GM13976 (cell line): Measurements from ENCODE around the gene SREBF2.

Source experiments
- DNase-seq: peaks from one replicate; pipeline ENCODE4 v3.0.0; 2012; ENCODE audit warnings: low spot score
- CTCF ChIP-seq: IDR thresholded peaks from 2 replicates; pipeline ENCODE4 v1.5.1; 2012; ENCODE audit warnings: borderline replicate concordance, mild to moderate bottlenecking; ENCODE audit not compliant: insufficient read depth; ENCODE audit errors: extremely low read depth, missing control alignments, control extremely low read depth
- in situ Hi-C: fragments of 300-500 bp; cut with MboI; formaldehyde crosslinking; loops from one replicate; pipeline ENCODE4 v1.12.0; 2022; ENCODE audit warnings: low sequenced_read_pairs, mixed read lengths, inconsistent platforms; ENCODE audit not compliant: unreplicated experiment

SREBF2 gene

GRCh38 chr22:41845380-41846267 lies 12.7 kb downstream of the SREBF2 start:
- no peak for DNase-seq
- in situ Hi-C loops = no loop called here

GRCh38 chr22:41846268-41846987 lies 13.5 kb downstream of the SREBF2 start:
- DNase-seq = no peak
- in situ Hi-C loops = no loop called here
- no peak for TF ChIP-seq CTCF

More at GRCh38 chr22:41845380-41846267, 12.7 kb downstream of the SREBF2 start:
- TF ChIP-seq CTCF = no peak

- DNase-seq = no peak
- TF ChIP-seq CTCF = no peak
- in situ Hi-C loops = no loop called here
Observed at GRCh38 chr22:41847300-41847699, 14.4 kb downstream of the SREBF2 start.

- in situ Hi-C loops = no loop called here
- TF ChIP-seq CTCF = no peak
- DNase-seq = no peak
Observed at GRCh38 chr22:41848468-41848867, 15.6 kb downstream of the SREBF2 start.

DNA sequence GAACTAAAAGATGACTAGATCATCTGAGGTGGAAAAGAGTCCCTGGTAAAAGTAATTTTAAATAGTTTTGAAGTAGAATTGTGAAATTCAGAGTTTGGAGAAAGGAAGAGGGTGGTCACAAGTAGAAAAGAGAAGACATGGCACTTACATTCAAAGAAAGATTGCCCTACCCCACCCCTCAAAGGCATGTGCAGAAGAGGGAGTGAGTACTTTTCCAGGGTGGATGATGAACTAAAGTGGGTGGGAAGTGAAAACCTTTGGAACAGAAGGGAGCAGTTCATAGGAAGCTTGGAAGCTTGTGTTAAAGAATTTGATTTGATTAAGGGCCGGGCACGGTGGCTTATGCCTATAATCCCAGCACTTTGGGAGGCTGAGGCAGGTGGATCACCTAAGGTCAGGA lies 23.6 kb downstream of the SREBF2 start:
- in situ Hi-C loops = no loop called here
- DNase-seq = no peak
- no peak for TF ChIP-seq CTCF

DNA sequence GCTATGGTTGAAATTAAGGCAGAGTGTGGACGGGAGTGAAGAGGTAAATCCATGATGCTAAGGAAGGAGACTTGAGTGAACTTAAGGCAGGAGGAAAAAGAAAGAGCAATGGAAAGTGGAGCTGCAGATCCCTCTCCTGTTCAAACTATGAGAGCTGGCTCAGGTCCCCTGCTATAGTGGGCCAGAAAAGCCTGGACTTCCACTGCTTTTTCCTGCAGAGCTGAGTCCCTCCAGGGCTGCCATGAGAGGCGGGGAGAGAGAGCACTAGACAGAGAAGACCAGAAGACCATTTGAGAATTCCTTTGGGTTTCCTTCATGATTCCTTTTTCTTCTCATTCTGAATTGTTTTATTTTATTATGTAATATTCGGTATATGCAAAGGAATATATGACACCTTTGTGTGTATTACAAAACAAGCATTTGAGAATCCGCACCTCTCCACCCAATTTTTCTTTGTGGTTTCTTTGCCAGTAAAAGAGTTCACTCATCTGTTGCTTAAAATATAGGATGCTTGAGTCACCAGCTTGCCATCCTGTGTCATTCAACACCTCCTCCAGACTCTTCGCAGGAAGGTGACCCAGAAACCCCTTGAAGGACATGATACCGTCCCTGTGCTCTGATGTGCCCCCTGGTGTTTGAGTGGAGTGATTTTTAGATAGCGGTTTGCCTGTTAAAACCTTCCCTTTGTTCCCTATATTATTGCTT lies 24.4 kb downstream of the SREBF2 start:
- in situ Hi-C loops = no loop called here
- DNase-seq = peak; percentile 63
- peak; percentile 59 for TF ChIP-seq CTCF
